Natural killer cell (primary cell): ENCODE data around the gene CDC42BPG. TPM values are rescaled to one million over a fixed set of nuclear protein-coding genes. Genes with fewer than 3 reads are reported as not detected.
A peak's percentile ranks its signal among the peaks of the same experiment; 100 is the strongest.

ENCODE experiments used
- ATAC-seq, 3 donors: fragments of 150-1000 bp in 2 of 3; fragments of 200-7000 bp in 1 of 3; cut with Tn5 transposase; 1 replicate in 1 of 3; 2 replicates in 2 of 3; pipeline ENCODE4 v1.10.0; 2021; ENCODE audit warnings: mild to moderate bottlenecking in 2 of 3, moderate library complexity in 2 of 3
- DNase-seq, 2 donors: peaks; one replicate each; pipeline versions ENCODE4 v3.0.0 to v3.0.0-alpha.2; 2013 to 2021; ENCODE audit warnings: mixed read lengths in 1 of 2
- H3K27ac ChIP-seq: one replicate; pipeline ENCODE4 v1.5.1; 2013; ENCODE audit warnings: mild to moderate bottlenecking, low read length
- H3K27me3 ChIP-seq: one replicate; pipeline ENCODE4 v1.6.1; 2013; ENCODE audit warnings: low read length; ENCODE audit not compliant: control insufficient read depth, insufficient read depth
- H3K36me3 ChIP-seq: one replicate; pipeline ENCODE4 v1.6.1; 2013; ENCODE audit warnings: low read length; ENCODE audit not compliant: control insufficient read depth, insufficient read depth
- H3K4me1 ChIP-seq: one replicate; pipeline ENCODE4 v1.6.1; 2013; ENCODE audit warnings: low read length; ENCODE audit not compliant: control insufficient read depth, insufficient read depth
- H3K4me3 ChIP-seq: one replicate; pipeline ENCODE4 v1.5.1; 2013; ENCODE audit warnings: low read length
- H3K9me3 ChIP-seq: one replicate; pipeline ENCODE4 v1.6.1; 2013; ENCODE audit warnings: low read length; ENCODE audit not compliant: control insufficient read depth, insufficient read depth
- H3K27ac Mint-ChIP-seq, 2 donors: one replicate each; pipeline ENCODE4 v1.8.0; 2022; ENCODE audit warnings: mild to moderate bottlenecking in 2 of 2, mixed read lengths in 2 of 2, moderate library complexity in 1 of 2
- H3K27me3 Mint-ChIP-seq, 2 donors: one replicate each; pipeline ENCODE4 v1.8.0; 2022; ENCODE audit warnings: low read depth in 2 of 2, mixed read lengths in 2 of 2
- H3K36me3 Mint-ChIP-seq: one replicate; pipeline ENCODE4 v1.8.0; 2022; ENCODE audit warnings: mixed read lengths
- H3K4me1 Mint-ChIP-seq, 2 donors: one replicate each; pipeline ENCODE4 v1.8.0; 2022; ENCODE audit warnings: mixed read lengths in 2 of 2
- H3K4me3 Mint-ChIP-seq: one replicate; pipeline ENCODE4 v1.8.0; 2022; ENCODE audit warnings: mild to moderate bottlenecking, moderate library complexity, mixed read lengths
- H3K9me3 Mint-ChIP-seq, 2 donors: one replicate each; pipeline ENCODE4 v1.8.0; 2022; ENCODE audit warnings: mixed read lengths in 2 of 2
- WGBS: methylation state at CpG from one replicate; pipeline ENCODE4 v1.1.7; 2013; ENCODE audit warnings: missing lambda C conversion rate; ENCODE audit not compliant: insufficient coverage; 5-methylcytosine and 5-hydroxymethylcytosine counted together
- intact Hi-C: fragments of 100-400 bp; cut with micrococcal nuclease; formaldehyde crosslinking; loops from one replicate; pipeline ENCODE4 v1.14.2; 2022
- total RNA-seq, 4 donors: library from RNA; stranded (reverse); fragments of 120-200 nt in 1 of 4; gene quantifications; one replicate each; pipeline versions ENCODE4 v1.2.3 to v1.2.4, GENCODE V29; 2013 to 2022
- TF ChIP-seq, protein P1 (sequence below): fragments of 200-600 bp; IDR thresholded peaks from one replicate; pipeline ENCODE4 v1.8.0; 2022; ENCODE audit warnings: antibody characterized with exemption

The CDC42BPG gene
- total RNA-seq, 3 donors from 2014 or later (not counting 1 experiment from before 2014, with no cell fraction given): 8.2 to 12.7 (median 10.7) TPM

DNA sequence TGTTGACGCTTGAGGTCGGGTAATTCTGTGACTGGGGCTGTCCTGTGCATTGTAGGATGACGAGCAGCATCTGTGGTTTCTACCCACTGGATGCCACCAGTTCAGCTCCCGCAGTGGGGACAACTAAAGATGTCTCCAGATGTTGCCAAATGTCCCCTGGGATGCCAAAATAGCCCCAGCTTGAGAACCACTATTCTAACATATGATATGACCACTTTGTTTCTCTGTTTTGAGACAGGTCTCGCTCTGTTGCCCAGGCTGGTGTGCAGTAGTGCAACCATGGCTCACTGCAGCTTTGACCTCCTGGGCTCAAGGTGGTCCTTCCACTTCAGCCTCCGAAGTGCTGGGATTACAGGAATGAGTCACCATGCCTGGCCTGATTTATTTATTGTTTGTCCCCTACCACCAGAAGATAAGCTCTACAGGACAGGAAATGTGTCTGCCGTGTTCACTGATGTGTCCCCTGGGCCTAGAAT lies 29.7 kb downstream of the CDC42BPG start:
- no peak overlapping the region for H3K4me3 ChIP-seq
- no peak overlapping the region for H3K27ac ChIP-seq
- TF ChIP-seq, protein P1, sequence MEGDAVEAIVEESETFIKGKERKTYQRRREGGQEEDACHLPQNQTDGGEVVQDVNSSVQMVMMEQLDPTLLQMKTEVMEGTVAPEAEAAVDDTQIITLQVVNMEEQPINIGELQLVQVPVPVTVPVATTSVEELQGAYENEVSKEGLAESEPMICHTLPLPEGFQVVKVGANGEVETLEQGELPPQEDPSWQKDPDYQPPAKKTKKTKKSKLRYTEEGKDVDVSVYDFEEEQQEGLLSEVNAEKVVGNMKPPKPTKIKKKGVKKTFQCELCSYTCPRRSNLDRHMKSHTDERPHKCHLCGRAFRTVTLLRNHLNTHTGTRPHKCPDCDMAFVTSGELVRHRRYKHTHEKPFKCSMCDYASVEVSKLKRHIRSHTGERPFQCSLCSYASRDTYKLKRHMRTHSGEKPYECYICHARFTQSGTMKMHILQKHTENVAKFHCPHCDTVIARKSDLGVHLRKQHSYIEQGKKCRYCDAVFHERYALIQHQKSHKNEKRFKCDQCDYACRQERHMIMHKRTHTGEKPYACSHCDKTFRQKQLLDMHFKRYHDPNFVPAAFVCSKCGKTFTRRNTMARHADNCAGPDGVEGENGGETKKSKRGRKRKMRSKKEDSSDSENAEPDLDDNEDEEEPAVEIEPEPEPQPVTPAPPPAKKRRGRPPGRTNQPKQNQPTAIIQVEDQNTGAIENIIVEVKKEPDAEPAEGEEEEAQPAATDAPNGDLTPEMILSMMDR: no peak
- 64% methylated on average over 7 of the region's 7 CpGs for WGBS
- intact Hi-C loops: loop anchor here (5.0 kb wide), 1 partner anchor 72 kb away; the partner anchor contains the start of gene RASGRP2
- H3K9me3 Mint-ChIP-seq: no peaks in the 10 kb centered on the region
- H3K4me1 ChIP-seq: peaks cover 13% of the 10 kb centered on the region
- no peak overlapping the region for H3K4me3 Mint-ChIP-seq
- no peaks in the 10 kb centered on the region for H3K27me3 Mint-ChIP-seq
- H3K36me3 Mint-ChIP-seq: no peaks in the 10 kb centered on the region
- H3K27me3 ChIP-seq: no peaks in the 10 kb centered on the region
- no peak overlapping the region for H3K27ac Mint-ChIP-seq
- peaks cover 11 to 13% of the 10 kb centered on the region in 2 donors for H3K4me1 Mint-ChIP-seq
- no peak for DNase-seq
- ATAC-seq: no peak
- H3K36me3 ChIP-seq: no peaks in the 10 kb centered on the region
- no peaks in the 10 kb centered on the region for H3K9me3 ChIP-seq

DNA sequence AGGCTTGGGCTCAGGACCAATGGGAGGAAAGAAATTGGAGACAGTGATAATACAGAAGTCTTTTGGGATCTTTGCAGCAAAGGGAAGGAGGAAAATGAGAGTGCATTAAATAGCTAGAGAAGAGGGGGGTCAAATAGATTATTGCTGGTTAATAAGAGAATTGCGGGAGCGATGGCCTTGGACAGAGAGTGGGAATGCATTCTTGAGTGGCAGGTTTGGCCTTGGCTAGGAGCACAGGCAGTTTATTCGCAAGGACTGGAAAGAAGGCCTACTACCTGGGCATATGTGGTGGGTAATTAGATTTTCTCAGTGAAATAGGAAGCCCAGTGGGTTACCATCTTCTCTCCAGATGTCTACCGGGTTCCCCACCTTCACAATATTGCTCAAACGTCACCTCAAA lies 30.6 kb downstream of the CDC42BPG start:
- Histone ChIP-seq H3K4me3 (no peak overlapping the region), H3K9me3 (no peaks in the 10 kb centered on the region), H3K4me1 (peaks cover 23% of the 10 kb centered on the region), H3K27ac (no peak overlapping the region), H3K36me3 (no peaks in the 10 kb centered on the region), H3K27me3 (no peaks in the 10 kb centered on the region)
- WGBS: 97% methylated on average over 5 of the region's 5 CpGs
- intact Hi-C loops: loop anchor here (5.0 kb wide), 1 partner anchor 72 kb away; the partner anchor contains the start of gene RASGRP2
- no peak overlapping the region for H3K4me3 Mint-ChIP-seq
- H3K27me3 Mint-ChIP-seq: no peaks in the 10 kb centered on the region
- ATAC-seq: no peak
- no peaks in the 10 kb centered on the region for H3K9me3 Mint-ChIP-seq
- H3K36me3 Mint-ChIP-seq: no peaks in the 10 kb centered on the region
- H3K27ac Mint-ChIP-seq: no peak overlapping the region
- TF ChIP-seq, protein P1: no peak
- peaks cover 17 to 19% of the 10 kb centered on the region in 2 donors for H3K4me1 Mint-ChIP-seq
- no peak for DNase-seq

DNA sequence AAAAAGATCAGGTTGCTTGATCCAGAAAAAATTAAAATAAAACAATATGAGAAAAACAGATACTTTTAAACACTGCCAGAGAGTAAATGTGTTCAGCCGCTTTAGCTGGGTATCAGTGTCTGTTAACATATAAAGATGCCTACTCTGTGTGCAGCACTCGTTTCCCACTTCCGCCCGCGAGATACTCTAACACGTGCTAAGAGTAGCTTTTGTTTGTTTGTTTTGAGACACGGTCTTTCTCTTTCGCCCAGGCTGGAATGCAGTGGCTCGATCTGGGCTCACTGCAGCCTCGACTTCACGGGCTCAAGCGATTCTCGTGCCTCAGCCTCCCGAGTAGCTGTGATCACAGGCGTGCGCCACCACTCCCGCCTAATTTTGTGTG lies 33.6 kb downstream of the CDC42BPG start:
- Histone ChIP-seq H3K27me3 (no peaks in the 10 kb centered on the region), H3K36me3 (peaks cover 6% of the 10 kb centered on the region), H3K27ac (peak overlapping the region; percentile 93), H3K9me3 (no peaks in the 10 kb centered on the region), H3K4me1 (peaks cover 23% of the 10 kb centered on the region), H3K4me3 (peak overlapping the region; percentile 89)
- Mint-ChIP-seq H3K9me3 (no peaks in the 10 kb centered on the region), H3K4me3 (peak overlapping the region; percentile 96), H3K27ac (peak overlapping the region; percentile 95 to 96), H3K4me1 (peaks cover 17 to 26% of the 10 kb centered on the region in 2 donors), H3K36me3 (no peaks in the 10 kb centered on the region), H3K27me3 (no peaks in the 10 kb centered on the region)
- TF ChIP-seq, protein P1: no peak
- 25% methylated on average over 10 of the region's 17 CpGs for WGBS
- intact Hi-C loops: loop anchor here (5.0 kb wide), 1 partner anchor 69 kb away; the partner anchor contains the start of gene RASGRP2
- peak; percentile 52 to 76 for DNase-seq
- peak; percentile 73 to 83 (median 76) for ATAC-seq
